Hepatic stellate cell (primary cell): Measurements from ENCODE around the gene MSL1.

Experiments
- DNase-seq: peaks from one replicate; pipeline ENCODE4 v3.0.0; 2011; ENCODE audit warnings: low spot score

Gene MSL1

DNA sequence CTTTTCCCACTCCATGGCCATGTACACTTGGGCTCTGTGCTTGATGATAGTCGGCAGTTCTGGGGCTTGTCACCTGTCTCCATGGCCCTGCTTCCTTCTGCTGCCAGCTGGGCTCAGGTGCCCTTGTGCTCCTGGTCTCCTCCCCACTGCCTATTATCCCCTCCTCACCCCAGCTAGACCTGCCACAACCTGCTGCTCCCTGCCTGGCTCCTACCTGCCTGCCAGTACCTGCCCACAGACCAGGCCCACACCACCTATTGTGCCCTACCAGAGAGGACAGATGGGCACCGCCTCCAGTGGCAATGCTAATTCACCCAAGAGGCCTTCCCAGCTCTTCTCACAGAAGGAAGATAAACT, 55.0 kb downstream of the MSL1 start:
- DNase-seq = no peak

DNA sequence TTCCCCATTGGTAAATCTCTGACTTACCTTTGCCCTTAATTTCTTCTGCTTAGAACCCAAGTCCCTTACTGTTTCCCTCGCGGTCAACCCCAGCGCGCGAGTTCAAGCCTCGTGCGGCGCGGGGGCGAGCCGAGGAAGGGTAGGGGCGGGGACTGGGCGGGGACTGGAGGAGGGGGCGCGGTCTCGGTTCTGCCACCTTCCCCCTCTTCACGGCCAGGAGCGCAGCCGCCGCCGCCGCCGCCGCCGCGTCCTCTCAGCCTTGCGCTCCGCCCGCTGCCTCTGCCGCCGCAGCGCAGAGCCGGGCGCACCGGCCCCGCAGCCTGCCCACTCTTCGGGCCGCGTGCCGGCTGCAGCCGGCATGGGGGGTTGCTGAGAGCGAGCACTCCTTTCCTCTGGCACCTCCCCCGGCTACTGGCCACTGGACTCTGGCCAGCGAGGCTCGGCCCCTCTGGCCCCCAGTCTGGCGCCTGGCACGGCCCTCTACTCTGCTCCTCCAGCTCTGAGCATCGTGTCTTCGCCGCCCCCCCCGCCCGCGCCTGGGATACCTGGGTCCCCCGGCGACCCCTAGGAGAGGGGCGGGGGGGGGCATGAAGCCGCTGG, 55.6 kb downstream of the MSL1 start, which contains the start of gene RAPGEFL1:
Gene RAPGEFL1 (plus strand): TSS at position 196 of the 600 bp plus-strand sequence. CDS start 392 bp downstream, at position 588.
- peak; percentile 73 for DNase-seq

DNA sequence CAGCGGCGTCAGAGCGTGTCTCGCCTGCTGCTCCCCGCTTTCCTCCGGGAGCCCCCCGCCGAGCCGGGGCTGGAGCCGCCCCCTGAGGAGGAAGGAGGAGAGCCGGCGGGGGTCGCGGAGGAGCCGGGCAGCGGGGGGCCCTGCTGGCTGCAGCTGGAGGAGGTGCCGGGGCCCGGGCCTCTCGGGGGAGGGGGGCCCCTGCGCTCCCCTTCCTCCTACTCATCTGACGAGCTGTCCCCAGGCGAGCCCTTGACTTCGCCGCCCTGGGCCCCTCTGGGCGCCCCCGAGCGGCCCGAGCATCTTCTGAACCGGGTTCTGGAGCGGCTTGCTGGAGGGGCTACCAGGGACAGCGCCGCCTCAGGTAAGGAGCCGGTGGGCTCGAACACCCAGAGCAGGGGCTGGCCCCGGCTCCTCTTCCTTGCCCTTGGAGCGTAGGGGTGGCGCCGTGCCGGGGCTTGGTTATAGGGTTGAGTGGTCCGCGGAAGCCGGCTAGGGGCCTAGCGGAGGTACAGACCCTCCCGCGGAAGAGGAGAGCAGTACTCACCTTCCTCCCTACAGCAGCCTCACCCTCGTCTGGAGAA, 56.3 kb downstream of the MSL1 start:
- no peak for DNase-seq

GRCh38 chr17:40178660-40179059, 56.9 kb downstream of the MSL1 start:
- no peak for DNase-seq

- peak; percentile 79 for DNase-seq
Observed at GRCh38 chr17:40179923-40180659, 58.3 kb downstream of the MSL1 start.

DNA sequence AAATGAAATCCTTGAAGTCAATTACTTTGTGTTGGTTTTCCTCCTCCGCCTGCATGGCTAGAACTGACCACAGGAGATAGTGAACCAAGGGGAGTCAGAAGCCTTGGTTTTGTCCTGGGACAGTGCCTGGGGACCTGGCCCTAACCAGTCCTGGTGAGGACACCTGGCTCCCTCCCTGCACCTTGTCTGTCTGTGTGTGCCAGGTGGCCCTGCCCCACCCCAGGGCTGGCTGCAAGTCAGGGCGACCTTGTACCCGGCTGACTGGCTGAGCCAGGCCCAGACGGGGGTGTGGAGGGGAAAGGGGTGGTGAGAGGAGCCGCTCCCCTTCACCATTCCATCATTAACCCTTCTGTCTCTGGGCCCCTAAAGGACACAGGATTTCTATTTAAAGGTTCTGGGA, 58.9 kb downstream of the MSL1 start:
- no peak for DNase-seq

DNA sequence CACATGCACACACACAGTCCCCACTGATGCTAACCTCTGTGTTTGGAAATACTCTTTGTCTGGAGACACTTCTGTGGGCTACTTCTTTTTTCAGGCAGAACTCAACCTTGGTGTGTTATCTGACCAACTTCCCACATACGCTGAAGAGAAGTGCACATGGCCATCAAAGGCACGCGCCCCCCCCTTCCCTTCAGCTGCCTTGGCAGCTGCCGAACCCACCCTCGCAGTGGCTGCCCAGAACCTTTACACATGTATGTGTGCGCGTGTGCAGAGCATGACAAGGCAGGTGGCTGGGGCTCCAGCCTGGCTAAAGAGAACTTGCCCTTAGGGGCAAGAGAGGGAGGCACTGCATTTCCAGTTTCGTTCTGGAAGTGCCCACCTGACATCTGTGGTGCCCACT, 59.4 kb downstream of the MSL1 start:
- no peak for DNase-seq

DNA sequence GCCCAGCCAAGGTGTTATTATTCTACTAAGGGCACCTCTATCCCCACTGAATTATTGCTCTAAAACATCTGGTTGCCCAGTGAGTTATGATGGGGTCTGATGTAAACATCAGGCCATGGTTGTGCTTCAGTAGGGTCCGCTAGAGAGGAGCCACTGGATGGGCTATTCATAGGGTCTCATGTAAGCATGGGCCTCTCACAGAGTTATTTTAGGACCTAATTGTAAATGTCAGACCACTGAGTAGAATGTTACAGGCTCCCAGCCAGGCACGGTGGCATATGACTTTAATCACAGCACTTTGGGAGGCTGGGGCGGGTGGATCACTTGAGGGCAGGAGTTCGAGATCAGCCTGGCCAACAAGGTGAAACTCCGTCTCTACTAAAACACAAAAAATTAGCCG, 60.8 kb downstream of the MSL1 start:
- DNase-seq = no peak
